ENCODE measurements around the gene CRIP1. TPM values are rescaled to one million over a fixed set of nuclear protein-coding genes. Genes with fewer than 3 reads are reported as not detected.

CRIP1 gene
- total RNA-seq, 1 donor from 2014 or later, result 29.5 TPM

DNA sequence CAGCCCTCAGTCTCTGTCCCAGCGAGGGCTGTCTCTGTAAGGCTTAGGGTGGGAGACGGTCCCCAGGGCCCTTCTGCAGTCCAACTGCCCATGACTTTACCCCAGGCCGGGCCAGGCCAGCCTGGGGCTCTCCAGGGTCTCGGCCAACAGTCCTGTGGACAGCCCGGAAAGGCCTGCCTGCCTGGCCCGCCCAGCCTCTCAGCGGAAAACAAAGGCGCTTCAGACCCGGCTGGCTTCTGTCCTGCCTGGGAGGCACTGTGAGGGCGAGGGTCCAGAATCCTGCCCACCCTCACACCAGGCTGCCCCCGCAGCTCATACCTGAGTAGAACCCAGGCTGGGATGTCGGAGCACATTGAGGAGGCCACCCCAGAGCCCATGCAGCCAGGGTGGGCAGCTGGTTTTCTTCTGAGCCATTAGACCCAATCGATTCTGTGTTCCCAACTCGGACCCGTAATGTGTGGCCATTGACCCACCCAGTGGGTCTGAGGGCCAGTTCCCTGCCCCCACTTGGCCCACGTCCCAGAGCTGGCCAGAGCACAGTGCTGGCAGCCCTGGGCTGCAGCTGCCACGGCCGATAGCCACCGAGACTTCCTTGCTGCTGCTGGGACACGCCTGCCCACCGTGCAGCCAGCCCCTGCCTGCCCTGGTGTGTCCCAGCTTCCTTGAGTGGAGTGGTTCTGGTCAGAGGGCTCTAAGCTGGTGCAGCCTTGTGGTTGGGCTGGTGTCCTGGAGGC is 10.4 kb upstream of the CRIP1 start:
- Histone ChIP-seq H3K4me2 (ENCODE audit: low read length) (peak overlapping the region; percentile 97), H3K79me2 (ENCODE audit: insufficient read depth, low read length) (peaks cover 25% of the 10 kb centered on the region), H3K27ac (ENCODE audit: low read depth, low read length) (peak overlapping the region; percentile 62), H3K4me1 (ENCODE audit: insufficient read depth, low read length) (peaks cover 37% of the 10 kb centered on the region), H3K9ac (ENCODE audit: low read length) (peak overlapping the region; percentile 88), H3K4me3 (ENCODE audit: insufficient read depth, low read depth, low read length) (peak overlapping the region; percentile 73), H2AFZ (ENCODE audit: low read depth, low read length) (peak overlapping the region; percentile 69), H4K20me1 (ENCODE audit: insufficient read depth, low read length) (peaks cover 27% of the 10 kb centered on the region), H3K27me3 (ENCODE audit: insufficient read depth, low read length) (no peaks in the 10 kb centered on the region), H3K36me3 (ENCODE audit: insufficient read depth, low read length) (no peaks in the 10 kb centered on the region), H3K9me3 (ENCODE audit: insufficient read depth, low read depth, low read length) (no peaks in the 10 kb centered on the region)
- TF ChIP-seq EZH2 (IDR thresholded peaks at IDR 0.05; ENCODE audit: insufficient read depth, low read length), result no peak
- TF ChIP-seq, protein P1, sequence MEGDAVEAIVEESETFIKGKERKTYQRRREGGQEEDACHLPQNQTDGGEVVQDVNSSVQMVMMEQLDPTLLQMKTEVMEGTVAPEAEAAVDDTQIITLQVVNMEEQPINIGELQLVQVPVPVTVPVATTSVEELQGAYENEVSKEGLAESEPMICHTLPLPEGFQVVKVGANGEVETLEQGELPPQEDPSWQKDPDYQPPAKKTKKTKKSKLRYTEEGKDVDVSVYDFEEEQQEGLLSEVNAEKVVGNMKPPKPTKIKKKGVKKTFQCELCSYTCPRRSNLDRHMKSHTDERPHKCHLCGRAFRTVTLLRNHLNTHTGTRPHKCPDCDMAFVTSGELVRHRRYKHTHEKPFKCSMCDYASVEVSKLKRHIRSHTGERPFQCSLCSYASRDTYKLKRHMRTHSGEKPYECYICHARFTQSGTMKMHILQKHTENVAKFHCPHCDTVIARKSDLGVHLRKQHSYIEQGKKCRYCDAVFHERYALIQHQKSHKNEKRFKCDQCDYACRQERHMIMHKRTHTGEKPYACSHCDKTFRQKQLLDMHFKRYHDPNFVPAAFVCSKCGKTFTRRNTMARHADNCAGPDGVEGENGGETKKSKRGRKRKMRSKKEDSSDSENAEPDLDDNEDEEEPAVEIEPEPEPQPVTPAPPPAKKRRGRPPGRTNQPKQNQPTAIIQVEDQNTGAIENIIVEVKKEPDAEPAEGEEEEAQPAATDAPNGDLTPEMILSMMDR (IDR thresholded peaks at IDR 0.05; ENCODE audit: insufficient read depth, low read depth, low read length), result no peak
- DNase-seq (ENCODE audit: low read depth) (no peak), FAIRE-seq (no peak)
- H3K9me3 Mint-ChIP-seq (ENCODE audit: unreplicated experiment), result no peaks in the 10 kb centered on the region
- H3K27ac Mint-ChIP-seq (ENCODE audit: unreplicated experiment), result no peak overlapping the region
- peaks cover 6% of the 10 kb centered on the region for H3K4me1 Mint-ChIP-seq (ENCODE audit: low read depth, unreplicated experiment)
- H3K36me3 Mint-ChIP-seq (ENCODE audit: low read depth, unreplicated experiment), result peaks cover 3% of the 10 kb centered on the region
- H3K4me3 Mint-ChIP-seq (ENCODE audit: unreplicated experiment), result peak overlapping the region; percentile 78
- H3K27me3 Mint-ChIP-seq (ENCODE audit: low read depth, unreplicated experiment), result peaks cover 5% of the 10 kb centered on the region

DNA sequence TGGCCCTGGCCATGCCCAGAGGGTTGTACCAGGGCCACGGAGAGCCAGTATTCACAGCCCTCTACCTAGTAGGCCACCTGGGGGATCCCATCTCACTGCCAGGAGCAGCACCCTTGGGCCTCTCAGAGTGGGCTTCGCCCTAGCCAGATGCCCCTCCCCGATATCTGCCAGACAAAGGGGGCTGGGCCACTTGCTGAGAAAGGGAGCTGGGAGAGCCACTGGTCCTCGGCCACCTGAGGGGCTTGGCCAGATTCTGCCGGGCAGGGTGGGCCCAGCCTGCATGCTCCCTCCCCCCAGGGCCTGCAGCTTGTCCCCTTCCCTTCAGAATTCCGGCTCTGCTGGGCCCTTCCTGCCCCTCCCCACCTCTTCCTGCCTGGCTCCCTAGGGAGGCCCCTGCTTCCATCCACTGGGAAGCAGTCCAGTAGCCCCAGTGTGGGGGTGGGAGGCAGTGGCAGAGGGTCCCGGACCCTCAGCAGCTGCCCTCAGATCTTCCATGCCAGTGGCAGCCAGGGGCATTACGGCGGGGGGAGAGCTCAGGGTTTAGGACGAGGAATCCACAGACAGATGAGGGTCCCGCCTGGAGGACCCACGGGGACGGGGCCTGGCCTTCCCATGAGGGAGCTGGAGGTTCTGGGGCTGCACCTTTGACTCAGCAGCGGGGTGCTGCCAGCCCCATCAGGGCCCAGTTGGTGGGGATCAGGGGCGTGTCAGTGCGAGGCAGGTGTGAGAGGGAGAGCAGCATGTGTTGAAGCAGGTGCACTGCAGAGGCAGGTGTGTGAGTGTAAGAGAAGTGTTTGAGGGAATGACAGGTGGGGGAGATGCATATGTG is 9.6 kb upstream of the CRIP1 start:
- no peak overlapping the region for H3K27ac Mint-ChIP-seq (ENCODE audit: unreplicated experiment)
- no peaks in the 10 kb centered on the region for H3K9me3 Mint-ChIP-seq (ENCODE audit: unreplicated experiment)

More for the DNA sequence above, 9.6 kb upstream of the CRIP1 start:
- H4K20me1 ChIP-seq (ENCODE audit: insufficient read depth, low read length), result peaks cover 25% of the 10 kb centered on the region
- H3K9ac ChIP-seq (ENCODE audit: low read length), result peak overlapping the region; percentile 88
- H3K9me3 ChIP-seq (ENCODE audit: insufficient read depth, low read depth, low read length), result no peaks in the 10 kb centered on the region
- Mint-ChIP-seq H3K27me3 (ENCODE audit: low read depth, unreplicated experiment) (peaks cover 5% of the 10 kb centered on the region), H3K4me3 (ENCODE audit: unreplicated experiment) (no peak overlapping the region), H3K36me3 (ENCODE audit: low read depth, unreplicated experiment) (peaks cover 3% of the 10 kb centered on the region), H3K4me1 (ENCODE audit: low read depth, unreplicated experiment) (peaks cover 9% of the 10 kb centered on the region)
- FAIRE-seq (no peak), DNase-seq (ENCODE audit: low read depth) (no peak)
- peak overlapping the region; percentile 73 for H3K4me3 ChIP-seq (ENCODE audit: insufficient read depth, low read depth, low read length)
- peak overlapping the region; percentile 62 for H3K27ac ChIP-seq (ENCODE audit: low read depth, low read length)
- H3K79me2 ChIP-seq (ENCODE audit: insufficient read depth, low read length), result peaks cover 25% of the 10 kb centered on the region
- TF ChIP-seq, protein P1 (IDR thresholded peaks at IDR 0.05; ENCODE audit: insufficient read depth, low read depth, low read length), result no peak
- no peak for TF ChIP-seq EZH2 (IDR thresholded peaks at IDR 0.05; ENCODE audit: insufficient read depth, low read length)
- H3K36me3 ChIP-seq (ENCODE audit: insufficient read depth, low read length), result no peaks in the 10 kb centered on the region
- H3K4me1 ChIP-seq (ENCODE audit: insufficient read depth, low read length), result peaks cover 44% of the 10 kb centered on the region
- H3K27me3 ChIP-seq (ENCODE audit: insufficient read depth, low read length), result no peaks in the 10 kb centered on the region
- no peak overlapping the region for H2AFZ ChIP-seq (ENCODE audit: low read depth, low read length)
- peak overlapping the region; percentile 97 for H3K4me2 ChIP-seq (ENCODE audit: low read length)
